WTC11 (cell line): ENCODE results near the gene CIP2A. TPM values are rescaled to one million over a fixed set of nuclear protein-coding genes. Genes with fewer than 3 reads are reported as not detected.

Experiments used
- ATAC-seq: fragments of 200-7000 bp; cut with Tn5 transposase; 2 replicates; pipeline ENCODE4 v1.10.0; 2021; ENCODE audit warnings: mild to moderate bottlenecking, moderate library complexity
- CTCF ChIA-PET: fragments of 300-600 bp; sonication (Branson Sonifier 250); formaldehyde crosslinking; loops from one replicate; lab custom pipeline; 2021; ENCODE audit warnings: antibody characterized with exemption; lab: Charles Lee
- POLR2A ChIA-PET: fragments of 350-600 bp; sonication (Branson Sonifier 250); formaldehyde crosslinking; loops from one replicate; lab custom pipeline; 2021; ENCODE audit warnings: antibody characterized with exemption; lab: Charles Lee
- DNase-seq: peaks from one replicate; pipeline ENCODE4 v3.0.0; 2021; ENCODE audit warnings: low spot score
- H3K27ac Mint-ChIP-seq: 2 replicates; pipeline ENCODE4 v1.8.0; 2021; ENCODE audit warnings: mixed read lengths
- H3K27me3 Mint-ChIP-seq: 2 replicates; pipeline ENCODE4 v1.8.0; 2021; ENCODE audit warnings: low read depth, mild to moderate bottlenecking, moderate library complexity, mixed read lengths
- H3K36me3 Mint-ChIP-seq: 2 replicates; pipeline ENCODE4 v1.8.0; 2021; ENCODE audit warnings: mixed read lengths
- H3K4me1 Mint-ChIP-seq: 2 replicates; pipeline ENCODE4 v1.8.0; 2022; ENCODE audit warnings: mixed read lengths
- H3K4me3 Mint-ChIP-seq: 2 replicates; pipeline ENCODE4 v1.8.0; 2021; ENCODE audit warnings: mild to moderate bottlenecking, moderate library complexity, mixed read lengths
- H3K9me3 Mint-ChIP-seq: 2 replicates; pipeline ENCODE4 v1.8.0; 2021; ENCODE audit warnings: mixed read lengths
- AR ChIP-seq: fragments of 250-450 bp; sonication (Bioruptor Pico); IDR thresholded peaks from 2 replicates; pipeline ENCODE4 v1.9.0; 2021; ENCODE audit warnings: mild to moderate bottlenecking
- E2F1 ChIP-seq: sonication (generic); formaldehyde crosslinking; IDR thresholded peaks from 2 replicates; pipeline ENCODE4 v1.8.0; 2022; ENCODE audit warnings: mild to moderate bottlenecking, missing genetic modification reagents
- ELF4 ChIP-seq: sonication (generic); formaldehyde crosslinking; IDR thresholded peaks from 2 replicates; pipeline ENCODE4 v1.8.1; 2022; ENCODE audit warnings: low read depth, mild to moderate bottlenecking, moderate library complexity, missing genetic modification reagents
- IRF2 ChIP-seq: sonication (generic); formaldehyde crosslinking; IDR thresholded peaks from 2 replicates; pipeline ENCODE4 v1.8.0; 2022; ENCODE audit warnings: low read depth, missing genetic modification reagents, borderline replicate concordance
- JAZF1 ChIP-seq: fragments of 250-450 bp; sonication (Bioruptor Pico); IDR thresholded peaks from 2 replicates; pipeline ENCODE4 v1.9.0; 2021; ENCODE audit warnings: moderate library complexity, mild to moderate bottlenecking, inconsistent platforms
- NR2C2 ChIP-seq: sonication (generic); formaldehyde crosslinking; IDR thresholded peaks from 2 replicates; pipeline ENCODE4 v1.8.0; 2022; ENCODE audit warnings: mild to moderate bottlenecking, missing genetic modification reagents
- OVOL2 ChIP-seq: fragments of 250-450 bp; sonication (Bioruptor Pico); IDR thresholded peaks from 2 replicates; pipeline ENCODE4 v1.9.0; 2021; ENCODE audit warnings: mild to moderate bottlenecking, borderline replicate concordance
- RORB ChIP-seq: fragments of 250-450 bp; sonication (Bioruptor Pico); IDR thresholded peaks from 2 replicates; pipeline ENCODE4 v1.9.0; 2021; ENCODE audit warnings: mild to moderate bottlenecking
- SMAD3 ChIP-seq: sonication (generic); formaldehyde crosslinking; IDR thresholded peaks from 2 replicates; pipeline ENCODE4 v1.8.0; 2022; ENCODE audit warnings: missing genetic modification reagents, mild to moderate bottlenecking, borderline replicate concordance
- USF2 ChIP-seq: sonication (generic); formaldehyde crosslinking; IDR thresholded peaks from 2 replicates; pipeline ENCODE4 v1.8.1; 2023; ENCODE audit warnings: mild to moderate bottlenecking, missing genetic modification reagents, moderate library complexity
- total RNA-seq: library from RNA; stranded (reverse); gene quantifications from 3 replicates; pipeline ENCODE4 v1.2.3, GENCODE V29; 2021

CIP2A gene
- total RNA-seq, 1 experiment from 2014 or later, result 32.8 TPM

GRCh38 chr3:108501535-108501934 is 87.7 kb downstream of the CIP2A start:
- no peak overlapping the region for H3K4me3 Mint-ChIP-seq
- H3K27me3 Mint-ChIP-seq, result no peaks in the 10 kb centered on the region
- no peaks in the 10 kb centered on the region for H3K4me1 Mint-ChIP-seq
- CTCF ChIA-PET, result interaction anchor here (1.1 kb wide), 1 partner anchor 51 kb away, joined by 3 read pairs; no protein-coding TSS in a partner anchor
- no peak for DNase-seq
- POLR2A ChIA-PET, result no interaction called here
- TF ChIP-seq AR (CRISPR knock-in tag), result no peak
- no peak for TF ChIP-seq ELF4 (CRISPR knock-in tag)
- no peak for TF ChIP-seq E2F1 (CRISPR knock-in tag)
- TF ChIP-seq RORB (CRISPR knock-in tag), result no peak
- TF ChIP-seq OVOL2 (CRISPR knock-in tag), result no peak
- no peak for TF ChIP-seq USF2 (CRISPR knock-in tag)
- no peak for TF ChIP-seq IRF2 (CRISPR knock-in tag)
- no peak for TF ChIP-seq NR2C2 (CRISPR knock-in tag)
- no peaks in the 10 kb centered on the region for H3K36me3 Mint-ChIP-seq
- H3K27ac Mint-ChIP-seq, result no peak overlapping the region
- H3K9me3 Mint-ChIP-seq, result peaks cover 12% of the 10 kb centered on the region; the same call in 1 of the 2 replicates
- ATAC-seq, result no peak

- Mint-ChIP-seq H3K9me3 (peaks cover 12% of the 10 kb centered on the region; the same call in 1 of the 2 replicates), H3K4me3 (no peak overlapping the region), H3K4me1 (no peaks in the 10 kb centered on the region), H3K27ac (no peak overlapping the region), H3K27me3 (no peaks in the 10 kb centered on the region), H3K36me3 (no peaks in the 10 kb centered on the region)
- no peak for ATAC-seq
- POLR2A ChIA-PET, result no interaction called here
- TF ChIP-seq SMAD3 (CRISPR knock-in tag) (no peak), JAZF1 (CRISPR knock-in tag) (no peak)
- no peak for DNase-seq
- CTCF ChIA-PET, result interaction anchor here (1.1 to 1.3 kb wide), 3 partner anchors 9 to 51 kb away, joined by 3 to 5 read pairs (median 3); no protein-coding TSS in a partner anchor
These were observed 88.5 kb downstream of the CIP2A start for GRCh38 chr3:108500728-108501127.

Other genes with a start within 250 kb of the CIP2A start
- 0.09 to 0.16 TPM (median 0.14 TPM) in 3 replicates for gene MYH15, start 78.8 kb downstream of the CIP2A start, total RNA-seq
- gene DZIP3, start 284 bp upstream of the CIP2A start, total RNA-seq, result 25.3 to 28.7 TPM (median 27.6 TPM) in 3 replicates
- gene RETNLB, start 168.0 kb upstream of the CIP2A start, total RNA-seq, result not detected in 3 replicates
- gene TRAT1, start 233.3 kb upstream of the CIP2A start, total RNA-seq, result 0.11 TPM in 2 of 3 replicates, not detected in the other